GM21367 (cell line): ENCODE measurements around the gene PCDH17.

ENCODE experiments used
- ATAC-seq: cut with Tn5 transposase; IDR thresholded peaks from one replicate; pipeline ENCODE4 v1.9.1; 2021; ENCODE audit not compliant: unreplicated experiment

Gene PCDH17

GRCh38 chr13:57631596-57632275 lies at the start of gene PCDH17:
Gene PCDH17, plus strand, starts transcription at chr13:57631744. Its CDS starts 803 bp downstream, at chr13:57632547.
- ATAC-seq, result no peak

- ATAC-seq, result no peak
Measured at GRCh38 chr13:57582032-57582431, 49.5 kb upstream of the PCDH17 start.

- no peak for ATAC-seq
Measured at GRCh38 chr13:57583529-57583928, 48.0 kb upstream of the PCDH17 start.

- ATAC-seq, result no peak
Measured at GRCh38 chr13:57588639-57589038, 42.9 kb upstream of the PCDH17 start.

- no peak for ATAC-seq
Measured at GRCh38 chr13:57595775-57596174, 35.8 kb upstream of the PCDH17 start.

- no peak for ATAC-seq
Measured at GRCh38 chr13:57601536-57601935, 30.0 kb upstream of the PCDH17 start.

- no peak for ATAC-seq
Measured at GRCh38 chr13:57604442-57604841, 27.1 kb upstream of the PCDH17 start.

GRCh38 chr13:57611969-57612368 lies 19.6 kb upstream of the PCDH17 start:
- no peak for ATAC-seq

GRCh38 chr13:57612568-57612967 lies 19.0 kb upstream of the PCDH17 start:
- no peak for ATAC-seq

- peak; percentile 67 for ATAC-seq
Measured at GRCh38 chr13:57624565-57625435, 6.7 kb upstream of the PCDH17 start.

- no peak for ATAC-seq
Measured at GRCh38 chr13:57627663-57628062, 3.9 kb upstream of the PCDH17 start.

- no peak for ATAC-seq
Measured at GRCh38 chr13:57629391-57629804, 2.1 kb upstream of the PCDH17 start.

- no peak for ATAC-seq
Measured at GRCh38 chr13:57629821-57630235, 1.7 kb upstream of the PCDH17 start.

GRCh38 chr13:57630661-57631595 lies 616 bp upstream of the PCDH17 start:
- no peak for ATAC-seq

- no peak for ATAC-seq
Measured at GRCh38 chr13:57632276-57633140, 964 bp downstream of the PCDH17 start.

- ATAC-seq, result no peak
Measured at GRCh38 chr13:57633141-57633949, 1.8 kb downstream of the PCDH17 start.

GRCh38 chr13:57633950-57634838 lies 2.6 kb downstream of the PCDH17 start:
- no peak for ATAC-seq

GRCh38 chr13:57634839-57635165 lies 3.3 kb downstream of the PCDH17 start:
- no peak for ATAC-seq
